C1 segment of cervical spinal cord (tissue), 14 donors: Measurements from ENCODE around the gene CHURC1.

Source experiments
- DNase-seq, 14 donors: peaks; one replicate each; lab custom pipeline; 2025; lab: John Stamatoyannopoulos, UW

CHURC1 gene

DNA sequence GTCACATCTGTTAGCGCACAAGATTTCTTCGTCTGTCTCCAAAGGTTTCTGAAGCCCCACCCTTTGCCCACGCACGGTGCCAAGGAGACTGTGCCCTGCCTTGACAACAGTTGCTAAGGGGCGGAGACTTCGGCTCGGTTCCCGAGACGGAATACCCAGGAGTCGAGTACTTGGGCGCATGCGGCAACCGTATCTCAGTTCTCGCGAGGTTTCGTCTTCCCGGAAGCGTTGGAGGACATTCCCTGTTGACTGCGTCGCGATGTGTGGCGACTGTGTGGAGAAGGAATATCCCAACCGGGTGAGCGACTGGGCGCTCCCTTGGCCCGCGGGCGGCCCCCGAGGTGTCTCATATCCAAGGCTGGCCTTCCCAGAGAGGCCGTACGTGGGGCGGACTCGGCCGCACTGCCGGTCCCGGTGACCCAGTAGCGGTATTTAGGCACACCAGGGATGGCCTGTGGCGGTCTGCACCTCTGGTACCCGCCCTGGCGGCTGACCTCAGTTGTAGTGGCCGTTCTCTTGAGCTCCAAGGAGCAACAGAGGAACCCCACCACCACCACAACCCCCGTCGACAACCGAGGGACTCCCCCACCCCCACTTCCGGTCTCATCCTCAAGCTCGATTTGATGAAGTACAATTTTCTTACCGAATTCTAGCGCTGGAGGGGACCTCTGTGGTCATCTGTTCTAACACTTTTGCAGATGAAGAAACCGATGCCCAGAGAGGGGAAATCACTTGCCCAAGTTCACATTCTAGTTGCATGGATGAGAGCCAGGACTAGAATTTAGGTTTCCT lies at the start of gene CHURC1:
Gene CHURC1 (plus strand): TSS at position 219 of the 792 bp plus-strand sequence. CDS start 41 bp downstream, at position 260.
- peak; percentile 58 to 98 (median 90) for DNase-seq

DNA sequence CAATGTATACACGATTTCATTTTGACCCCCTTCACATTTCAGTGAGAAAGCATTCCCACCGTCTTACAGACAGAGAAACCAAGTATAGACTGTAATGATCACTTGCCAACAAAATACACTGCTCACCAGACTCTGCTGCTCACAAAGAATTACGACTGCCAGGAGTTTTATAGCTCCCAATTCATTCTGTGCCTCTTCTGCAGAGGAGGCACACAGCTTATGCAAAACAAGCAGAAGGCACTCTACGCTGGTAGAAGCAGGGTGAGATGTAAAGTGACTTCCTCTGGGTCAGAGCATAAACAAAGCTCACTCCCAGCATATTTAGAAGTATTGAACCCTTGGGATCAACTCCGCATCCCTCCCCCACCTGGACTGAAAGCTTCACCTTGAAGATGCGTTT lies 49.1 kb upstream of the CHURC1 start:
- DNase-seq: no peak

DNA sequence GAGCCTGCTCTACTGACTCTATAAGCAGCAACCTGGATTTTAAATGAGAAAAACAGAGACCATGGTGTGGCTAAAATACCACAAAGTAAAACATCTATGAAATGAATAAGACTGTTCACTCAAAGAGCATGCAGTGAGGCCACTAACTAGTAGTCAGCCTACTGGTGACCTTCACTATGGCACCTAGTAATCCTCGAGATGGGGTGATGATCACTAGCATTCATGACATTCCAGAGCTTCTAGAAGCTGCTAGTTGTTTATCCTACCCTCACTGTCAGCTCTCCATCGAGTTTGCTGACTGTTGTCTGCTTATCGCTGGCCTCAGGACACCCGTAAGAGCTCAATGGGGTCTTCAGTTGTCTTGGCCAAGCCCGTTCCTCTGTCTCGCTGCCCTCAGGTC lies 48.3 kb upstream of the CHURC1 start:
- no peak for DNase-seq

DNA sequence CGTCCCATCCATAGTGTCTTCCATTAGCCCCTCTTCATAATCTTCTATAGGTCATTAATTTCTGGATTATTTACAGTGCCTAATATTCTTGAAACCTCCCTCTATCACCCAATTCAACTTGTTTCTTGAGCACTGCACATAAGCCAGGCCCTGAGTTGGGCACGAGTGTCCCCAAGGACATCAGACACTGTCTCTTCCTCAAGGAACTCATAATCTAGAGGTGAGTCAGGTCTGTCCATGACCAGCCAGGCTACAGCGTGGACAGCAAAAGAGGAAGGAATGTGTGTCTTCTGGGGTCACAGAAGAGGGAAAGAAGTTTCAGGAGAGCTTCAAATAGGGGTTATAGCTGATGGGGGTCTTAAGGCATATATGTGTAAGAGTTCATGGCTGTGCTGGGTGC lies 47.1 kb upstream of the CHURC1 start:
- DNase-seq: no peak

DNA sequence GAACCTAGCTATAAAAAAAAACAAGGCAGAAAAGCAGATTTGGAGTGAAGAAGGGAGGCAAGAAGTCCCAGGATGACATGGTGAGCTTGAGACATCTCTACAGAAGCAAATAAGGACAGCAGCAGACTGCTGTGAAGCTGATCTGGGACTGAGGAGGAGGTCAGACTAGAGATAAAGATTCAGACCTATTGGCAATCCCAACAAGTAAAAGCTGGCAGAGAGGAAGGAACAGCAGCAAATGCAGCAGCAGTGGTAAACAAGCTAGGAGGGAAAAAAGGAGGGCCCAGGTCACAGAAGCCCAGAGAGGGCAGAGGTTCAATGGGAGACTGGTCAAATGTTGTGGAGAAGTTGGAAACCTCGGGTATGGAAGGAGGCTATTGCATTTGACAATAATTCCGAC lies 45.9 kb upstream of the CHURC1 start:
- no peak for DNase-seq

DNA sequence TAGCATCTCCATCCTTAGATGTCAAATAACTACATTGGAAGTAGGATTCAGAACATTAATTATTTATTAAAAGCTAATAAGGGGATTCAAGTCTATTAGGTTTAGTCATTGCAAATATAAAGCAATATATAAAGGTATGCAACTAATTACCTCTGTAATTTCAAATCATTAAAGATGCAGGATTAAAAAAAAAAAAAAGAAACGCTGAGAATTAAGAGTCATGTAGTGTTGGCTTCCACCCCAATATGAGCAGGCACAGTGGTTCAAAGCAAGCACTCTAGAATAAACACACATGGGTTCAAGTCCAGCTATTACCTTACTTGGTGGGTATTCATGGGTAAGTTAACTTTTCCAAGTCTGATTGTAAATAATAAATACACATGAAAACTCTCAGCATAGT lies 45.4 kb upstream of the CHURC1 start:
- no peak for DNase-seq

DNA sequence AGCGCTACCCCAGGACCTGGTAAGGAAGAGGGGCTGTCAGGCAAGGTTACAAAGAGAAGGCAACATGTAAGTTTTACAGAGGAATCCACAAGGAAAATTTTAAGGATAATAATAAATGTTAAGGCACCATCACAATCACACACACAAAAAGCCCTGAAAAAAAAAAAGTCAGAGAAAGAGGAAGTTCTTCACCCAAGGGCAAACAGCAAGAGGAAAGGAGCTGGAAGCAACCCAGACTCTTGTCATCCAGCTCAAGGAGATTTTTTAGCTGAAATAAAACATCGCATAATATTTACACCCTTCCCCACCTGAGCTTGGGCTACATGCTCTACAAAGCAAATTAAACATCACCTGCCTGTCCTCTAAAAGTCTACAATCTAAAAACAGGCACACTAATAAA lies 44.1 kb upstream of the CHURC1 start:
- DNase-seq: no peak

DNA sequence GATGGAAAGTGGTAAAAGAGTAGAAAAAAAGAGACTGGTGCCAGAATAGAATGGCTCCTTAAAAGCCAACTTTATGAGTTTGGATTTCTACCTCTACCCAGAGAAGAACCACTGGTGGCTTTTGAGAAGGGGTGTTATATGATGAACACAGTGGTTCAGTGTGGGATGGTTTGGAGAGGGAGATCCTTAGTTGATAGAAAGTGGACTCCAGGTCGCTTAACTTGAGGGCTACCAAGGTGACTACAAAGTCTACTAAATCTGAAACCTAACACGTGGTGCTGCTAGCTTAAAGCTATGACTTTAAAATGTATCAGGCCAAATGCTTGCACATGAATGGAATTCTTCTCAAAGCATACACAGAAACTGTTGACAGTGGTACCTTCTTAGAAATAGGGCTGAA lies 42.9 kb upstream of the CHURC1 start:
- no peak for DNase-seq

DNA sequence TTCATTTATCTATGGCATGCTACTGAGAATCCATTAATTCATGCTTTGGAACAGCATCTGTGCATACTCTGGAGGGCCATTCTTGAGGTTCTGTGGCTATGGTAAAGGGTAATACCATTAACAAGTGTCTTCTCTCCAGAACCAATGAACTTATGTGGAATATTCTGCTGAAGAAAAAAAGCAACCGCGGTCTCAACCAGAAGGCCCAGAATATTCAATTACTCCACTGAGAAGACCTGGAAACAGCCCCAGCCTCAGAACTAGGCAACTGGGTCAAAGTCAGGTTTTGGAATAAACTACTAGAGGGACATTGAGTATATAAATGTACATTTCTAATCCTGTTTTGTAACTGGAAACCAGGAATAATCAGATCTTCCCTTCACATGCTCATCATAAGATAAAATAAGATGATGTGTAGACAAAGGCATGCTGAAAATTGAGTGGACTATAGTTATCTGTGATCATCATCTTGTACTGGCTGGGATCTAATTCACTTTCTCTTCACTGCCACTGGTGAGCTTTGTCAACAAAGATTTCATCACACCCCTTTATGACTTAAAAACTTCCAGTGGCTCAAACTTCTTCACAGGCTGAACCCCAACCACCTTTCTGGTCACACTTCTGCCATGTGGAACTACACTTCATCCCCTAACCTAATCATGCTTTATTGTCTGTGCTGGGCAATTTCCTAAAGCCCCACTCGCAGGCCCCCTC lies 40.6 kb upstream of the CHURC1 start:
- no peak for DNase-seq

DNA sequence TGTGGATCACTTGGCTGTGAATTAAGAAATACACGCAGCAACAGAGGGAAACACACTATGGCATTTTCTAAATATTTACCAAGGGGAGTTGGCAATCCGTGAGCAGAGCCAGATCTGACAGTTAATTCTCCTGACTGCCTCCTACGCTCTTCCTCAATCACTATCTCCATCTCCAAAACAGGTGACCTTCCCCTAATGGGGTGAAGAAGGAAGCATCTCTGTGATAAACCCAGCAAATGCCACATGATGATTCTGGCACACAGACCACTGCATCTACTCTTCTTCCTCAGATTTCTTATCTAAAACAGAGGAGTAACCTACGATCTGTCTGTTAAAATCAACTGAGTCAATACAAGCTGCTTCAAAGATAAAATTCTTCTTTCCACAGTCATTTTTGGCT lies 38.9 kb upstream of the CHURC1 start:
- no peak for DNase-seq

DNA sequence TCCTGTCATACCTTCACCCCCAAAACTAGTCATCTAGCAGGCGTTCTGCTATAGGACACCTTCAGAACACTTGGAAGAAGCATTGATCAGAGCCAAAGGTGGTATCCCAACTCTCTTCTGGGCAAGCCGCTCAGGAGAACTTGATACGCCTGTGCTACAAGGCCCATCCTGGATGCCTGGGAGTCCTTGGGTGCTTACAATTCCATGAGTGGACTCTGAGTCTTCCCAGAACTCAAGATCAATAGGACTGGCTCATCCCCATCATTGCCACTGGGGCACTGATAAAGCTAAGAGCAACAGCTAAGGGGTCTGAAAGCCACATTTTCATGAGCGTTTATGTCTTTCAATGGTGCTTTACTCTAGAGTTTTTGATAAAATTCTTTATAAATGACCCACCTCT lies 36.4 kb upstream of the CHURC1 start:
- no peak for DNase-seq

DNA sequence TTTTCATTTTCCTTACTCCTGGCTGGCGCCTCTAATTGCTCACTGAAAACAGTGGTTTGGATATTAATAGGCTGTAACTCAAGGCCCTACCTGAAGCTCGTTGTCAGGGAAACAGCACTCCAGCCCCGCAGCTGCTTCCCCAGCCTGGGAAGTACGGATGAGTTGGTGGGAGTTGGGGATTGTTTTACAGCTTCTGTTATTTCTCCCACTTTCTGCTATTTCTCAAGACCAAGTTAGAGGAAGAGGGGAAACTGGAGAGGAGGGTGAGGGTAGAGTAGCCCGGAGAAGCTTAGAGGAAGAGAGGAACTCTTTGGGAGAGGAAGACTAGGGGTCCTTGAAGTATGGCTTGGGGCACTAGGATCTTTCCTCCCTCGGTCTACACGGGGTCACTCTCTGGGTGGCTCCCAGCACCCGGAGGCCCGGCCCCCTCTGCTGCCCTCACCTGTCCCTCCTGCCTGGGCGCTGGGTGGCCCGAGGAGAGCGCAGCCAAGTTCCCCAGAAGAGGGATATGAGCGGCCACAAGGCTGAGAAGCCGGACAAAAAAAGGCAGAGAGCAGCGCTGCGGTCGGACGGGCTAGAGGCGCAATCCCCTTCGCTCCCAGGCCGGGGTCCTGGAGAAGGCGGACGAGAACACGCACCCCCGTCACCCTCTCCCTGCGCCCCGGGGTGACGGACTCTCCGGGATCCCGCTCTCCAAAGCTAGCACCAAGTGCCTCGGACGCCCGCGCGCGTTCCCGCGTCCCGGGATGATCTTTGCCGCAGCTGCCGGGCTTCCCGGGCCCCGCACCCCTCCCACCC lies 35.2 kb upstream of the CHURC1 start:
- peak in 1 of 14 donors; percentile 62 for DNase-seq

DNA sequence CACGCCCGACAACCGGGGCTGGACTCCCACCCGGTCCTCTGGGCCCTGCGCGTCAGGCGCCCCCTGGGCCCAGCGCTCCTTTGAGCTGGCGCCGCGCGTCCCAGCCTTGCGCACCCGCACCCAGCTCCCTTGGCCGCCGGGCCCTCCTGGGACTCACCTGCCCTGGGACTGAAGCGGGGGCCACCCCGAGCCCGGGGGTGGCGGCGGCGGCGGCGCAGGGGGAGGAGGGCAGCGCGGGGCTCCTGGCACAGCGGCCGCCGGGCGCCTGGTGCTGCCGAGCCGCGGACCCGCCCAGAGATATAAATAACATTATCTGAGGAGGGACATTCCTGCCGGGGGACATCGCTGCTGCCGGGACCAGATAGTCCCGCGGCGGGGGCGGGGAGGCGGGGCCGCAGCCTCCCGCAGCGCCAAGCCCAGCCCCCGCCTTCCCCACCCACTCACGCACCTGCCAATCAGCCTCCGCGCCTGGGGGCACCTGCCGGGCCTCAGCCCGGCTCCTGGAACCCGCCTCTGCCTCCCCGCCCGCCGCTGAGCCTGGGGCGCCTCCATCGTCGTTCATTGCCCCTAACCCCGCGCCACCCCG lies 34.5 kb upstream of the CHURC1 start, which contains the start of gene SPTB:
Gene SPTB (minus strand): TSS at position 273 of the 586 bp plus-strand sequence. CDS start 56,813 bp downstream, outside the sequence.
- DNase-seq: peak in 3 of 14 donors; percentile 30 to 78 (median 31)

DNA sequence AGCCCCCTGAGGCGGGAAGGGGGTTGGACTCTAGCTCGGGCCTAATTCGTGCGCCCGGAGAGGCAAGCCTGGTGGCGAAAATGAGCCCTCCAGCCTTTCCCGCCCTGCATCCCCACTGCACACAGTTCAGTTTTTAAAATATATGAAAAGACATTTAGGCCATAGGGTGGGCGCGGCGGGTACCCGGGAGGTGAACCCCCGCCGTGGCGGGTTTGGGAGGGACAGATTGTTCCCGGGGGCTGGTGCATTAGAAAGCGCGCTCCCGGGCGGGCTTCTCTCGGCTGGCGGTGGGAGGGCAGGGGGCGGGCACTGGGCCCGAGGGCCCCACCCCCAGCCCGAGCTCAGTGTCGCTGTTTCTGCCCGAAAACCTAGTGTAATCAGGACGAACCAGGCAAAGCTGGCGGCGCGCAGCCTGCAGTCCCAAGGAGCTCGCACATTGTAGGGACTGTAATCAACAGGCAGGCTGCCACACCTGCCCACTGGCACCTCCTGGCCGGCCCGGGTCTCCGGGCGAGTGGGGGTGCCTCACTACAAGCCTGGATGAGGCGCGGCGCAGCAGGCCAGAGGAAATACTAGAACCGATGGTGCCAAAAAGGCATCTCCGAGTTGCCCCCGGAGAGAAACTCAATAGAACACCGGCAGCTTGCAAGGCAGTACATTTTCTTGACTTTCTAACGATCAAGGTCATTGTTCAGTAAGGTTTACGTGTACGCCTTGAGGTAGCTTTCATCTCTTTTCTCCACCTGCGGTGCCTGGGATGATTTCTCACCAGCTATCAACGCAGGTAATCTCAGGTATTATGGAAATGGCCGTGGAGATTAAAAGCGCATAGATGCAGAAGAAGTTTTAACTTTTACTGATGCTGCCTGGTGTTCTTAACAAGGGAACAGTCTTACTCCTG lies 33.8 kb upstream of the CHURC1 start:
- DNase-seq: peak in 5 of 14 donors; percentile 9 to 74 (median 17)

DNA sequence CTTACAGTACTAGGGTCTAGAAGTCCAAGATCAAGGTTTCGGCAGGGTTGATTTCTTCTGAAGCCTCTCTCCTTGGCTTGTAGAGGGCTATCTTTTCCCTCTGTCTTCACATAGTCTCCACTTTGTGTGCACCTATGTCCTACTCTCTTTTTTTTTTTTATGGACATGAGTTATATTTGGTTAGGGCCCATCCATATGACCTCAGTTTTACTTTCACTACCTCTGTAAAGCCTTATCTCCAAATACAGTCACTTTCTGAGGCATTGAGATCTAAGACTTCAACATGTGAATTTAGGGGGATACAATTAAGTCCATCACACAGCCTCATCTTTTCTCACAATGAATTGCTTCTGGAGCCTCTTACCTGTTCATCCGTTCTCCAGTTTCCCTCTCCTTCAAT lies 28.7 kb upstream of the CHURC1 start:
- no peak for DNase-seq

DNA sequence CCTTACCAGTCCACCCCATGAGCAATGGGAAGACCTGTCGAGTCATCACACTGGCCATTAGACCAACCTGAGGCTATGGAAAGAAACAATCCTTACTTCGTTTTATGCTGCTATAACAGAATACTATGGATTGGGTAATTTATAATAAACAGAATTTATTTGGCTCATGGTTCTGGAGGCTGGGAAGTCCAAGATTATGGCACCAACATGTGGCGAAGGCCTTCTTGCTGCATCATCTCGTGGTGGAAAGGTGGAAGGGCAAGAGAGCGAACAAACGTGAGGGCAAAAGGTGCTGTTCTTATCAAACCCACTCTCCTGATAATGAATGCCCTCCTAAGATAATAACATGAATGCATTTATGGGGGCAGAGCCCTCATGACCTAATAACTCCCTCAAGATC lies 24.9 kb upstream of the CHURC1 start:
- no peak for DNase-seq

DNA sequence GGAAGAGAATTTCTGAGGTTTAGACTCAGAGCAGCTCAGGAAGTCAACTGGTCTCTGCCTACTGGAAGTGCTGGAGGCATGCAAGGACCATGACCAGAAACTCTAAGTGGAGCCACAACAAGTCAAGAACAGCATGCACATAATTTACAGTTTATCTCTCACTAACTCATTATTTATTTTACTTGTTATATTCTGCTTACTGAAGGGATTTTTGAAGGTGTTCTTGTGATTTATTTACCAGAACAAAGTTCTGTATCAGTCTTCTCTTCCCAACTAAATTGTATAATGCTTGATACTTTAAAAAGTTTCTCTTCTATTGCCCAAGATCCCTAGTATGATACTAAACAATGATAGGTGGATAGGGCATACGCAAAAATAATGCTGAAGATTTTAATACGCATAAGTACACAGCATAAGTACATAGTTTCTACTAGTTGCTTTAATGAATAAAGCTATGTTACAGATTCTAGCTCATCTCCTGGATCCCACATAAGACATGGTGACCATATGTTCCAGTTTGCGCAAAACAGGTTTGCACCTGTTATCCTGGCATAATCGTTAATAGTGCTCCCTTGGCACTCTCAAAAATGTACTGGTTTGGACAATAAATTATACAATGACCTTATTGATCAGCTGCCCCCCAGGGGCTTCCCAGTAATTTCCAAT lies 22.9 kb upstream of the CHURC1 start:
- DNase-seq: peak in 1 of 14 donors; percentile 89

DNA sequence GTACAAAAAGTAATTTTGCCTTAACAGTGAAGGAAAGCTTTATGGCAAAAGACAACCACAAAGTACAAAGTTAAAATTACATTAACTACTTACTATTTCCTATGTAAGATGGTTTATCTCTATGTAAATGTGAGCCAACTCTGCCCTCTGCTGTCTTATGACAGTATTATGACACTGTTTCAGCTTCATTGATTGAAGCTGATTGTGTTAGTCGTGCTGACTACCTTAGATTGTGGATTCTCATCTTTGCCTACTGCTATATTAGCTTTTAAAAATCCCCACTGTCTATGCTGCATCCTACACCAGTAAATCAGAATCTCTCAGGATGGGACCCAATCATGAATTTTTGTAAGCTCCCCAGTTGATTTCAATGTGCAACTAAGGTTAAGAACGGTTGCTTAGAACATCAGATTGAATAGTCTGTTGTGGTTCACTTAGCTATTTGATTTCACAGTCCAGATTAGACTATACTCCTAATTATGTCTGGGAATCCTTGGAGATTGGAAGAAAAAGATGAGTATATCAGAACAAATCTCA lies 22.3 kb upstream of the CHURC1 start:
- peak in 2 of 14 donors; percentile 7 to 89 for DNase-seq

DNA sequence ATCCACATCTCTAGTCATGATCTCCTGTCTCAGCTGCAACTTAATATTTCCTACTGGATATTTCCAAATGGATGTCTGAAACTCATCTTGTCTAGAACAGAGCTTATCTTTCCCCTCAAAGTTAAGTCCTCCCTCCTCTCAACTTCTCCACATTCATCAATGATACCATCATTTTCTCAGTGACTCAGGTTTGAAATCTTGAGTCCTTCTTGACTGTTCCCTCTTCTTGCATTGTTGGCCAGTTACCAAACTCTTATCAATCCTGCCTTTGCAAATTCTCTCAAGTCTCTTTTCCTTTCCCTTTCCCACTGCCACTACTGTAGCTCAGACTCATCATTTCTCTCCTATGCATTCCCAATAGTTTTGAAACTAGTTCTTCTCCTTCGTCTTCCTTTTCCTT lies 14.3 kb upstream of the CHURC1 start:
- DNase-seq: no peak

DNA sequence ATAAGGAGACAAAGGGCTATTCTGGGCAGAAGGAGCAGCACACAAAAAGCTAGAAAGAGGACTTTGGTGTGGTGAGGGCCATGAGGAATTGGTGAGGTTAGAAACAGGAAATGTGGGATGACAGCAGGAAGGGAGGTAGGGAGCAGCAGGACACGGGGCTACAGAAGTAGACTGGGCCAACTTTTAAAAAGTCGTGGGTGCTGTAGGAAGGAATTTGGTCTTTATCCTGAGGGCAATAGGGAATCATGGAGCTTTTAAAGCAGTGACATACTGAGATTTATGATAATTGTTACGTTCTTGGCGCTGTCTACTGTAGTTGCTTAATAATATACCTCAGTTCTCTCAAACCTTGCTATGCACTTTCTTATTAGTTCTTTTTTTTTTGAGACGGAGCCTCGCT lies 8.2 kb upstream of the CHURC1 start:
- no peak for DNase-seq
